Hematopoietic multipotent progenitor cell treated with erythropoietin and hydrocortisone succinate and interleukin-3 and kit ligand, for 4 days (in vitro differentiated cells): ENCODE measurements around the gene TM9SF4.
A peak's percentile ranks its signal among the peaks of the same experiment; 100 is the strongest.

Source experiments
- DNase-seq: peaks from one replicate; pipeline ENCODE4 v3.0.0-alpha.2; 2015

The TM9SF4 gene

DNA sequence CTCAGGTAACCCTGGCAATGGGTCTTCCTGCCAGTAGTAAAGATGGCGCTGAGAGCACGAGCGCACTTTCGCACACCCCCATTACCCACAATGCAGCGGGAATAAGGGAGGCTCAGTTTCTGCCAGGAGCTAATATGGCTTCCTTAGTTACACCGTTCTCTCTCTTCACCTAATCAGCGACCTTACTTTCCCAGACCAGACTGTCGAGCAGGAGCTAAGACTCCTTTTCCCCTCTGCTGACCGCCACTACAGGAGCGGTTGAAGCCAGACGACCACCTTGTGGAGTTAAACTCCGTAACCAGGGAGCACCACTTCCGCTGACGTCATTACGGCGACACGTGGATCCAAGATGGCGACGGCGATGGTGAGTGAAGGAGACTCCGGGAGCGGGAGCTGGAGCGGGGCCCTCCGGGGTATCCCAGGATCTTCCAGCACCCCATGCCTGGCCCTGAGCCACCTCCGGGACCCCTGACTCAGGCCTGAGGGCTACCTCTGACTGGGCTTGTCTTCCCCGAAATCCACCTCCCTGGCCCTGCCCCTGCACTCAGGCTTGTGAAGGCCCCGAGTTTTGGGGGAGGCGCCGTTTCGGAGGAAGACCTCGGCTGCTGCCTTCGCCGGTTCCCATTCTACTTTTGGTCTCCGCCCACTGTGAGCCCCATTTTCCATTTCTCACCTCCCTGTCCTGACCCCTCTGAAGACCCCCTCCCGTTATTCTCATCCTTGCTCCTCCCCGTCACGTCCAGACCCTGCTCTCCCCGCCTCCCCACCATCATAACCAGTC lies at the start of gene TM9SF4:
TSS of gene TM9SF4 (plus strand) at position 323 of the 781 bp plus-strand sequence. CDS start at position 350, 27 bp downstream.
- DNase-seq = peak; percentile 97

DNA sequence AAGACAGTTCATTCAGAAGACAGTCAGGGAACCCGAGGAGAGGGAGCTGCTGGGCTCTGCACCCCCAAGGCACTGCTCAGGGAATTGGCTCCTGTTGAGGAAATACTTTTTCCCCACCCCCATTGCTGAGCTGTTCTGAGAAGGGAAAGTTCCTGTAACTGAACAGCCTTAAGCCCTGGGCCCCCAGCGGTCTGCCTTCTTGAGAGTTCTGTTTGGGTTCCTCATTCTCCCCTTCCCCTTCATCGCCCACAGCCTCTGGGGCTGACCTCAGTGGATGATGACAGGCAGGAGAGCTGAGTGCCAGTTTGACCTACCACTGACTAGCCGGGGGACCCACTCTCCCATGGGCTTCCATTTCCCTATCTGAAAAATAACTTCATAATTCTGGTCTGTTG lies 46.7 kb upstream of the TM9SF4 start:
- peak; percentile 86 for DNase-seq

DNA sequence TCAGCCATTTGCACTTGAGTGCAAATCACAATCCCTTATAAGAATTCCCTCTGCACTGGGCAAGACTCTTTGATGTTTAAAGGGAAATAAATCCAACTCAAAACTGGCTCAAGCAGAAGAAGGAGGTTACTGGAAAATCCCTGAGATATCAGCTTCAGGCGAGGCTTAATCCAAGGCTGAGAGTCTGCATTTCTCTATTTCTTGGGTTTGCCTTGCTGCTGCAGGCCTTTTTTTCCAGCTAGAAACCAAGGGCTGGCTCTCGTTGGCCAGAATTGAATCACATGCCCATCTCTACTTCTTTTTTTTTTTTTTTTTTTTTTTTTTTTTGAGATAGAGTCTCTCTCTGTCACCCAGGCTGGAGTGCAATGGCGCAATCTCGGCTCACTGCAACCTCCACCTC lies 45.8 kb upstream of the TM9SF4 start:
- DNase-seq = peak; percentile 48

GRCh38 chr20:32064667-32065066 lies 44.8 kb upstream of the TM9SF4 start:
- no peak for DNase-seq

DNA sequence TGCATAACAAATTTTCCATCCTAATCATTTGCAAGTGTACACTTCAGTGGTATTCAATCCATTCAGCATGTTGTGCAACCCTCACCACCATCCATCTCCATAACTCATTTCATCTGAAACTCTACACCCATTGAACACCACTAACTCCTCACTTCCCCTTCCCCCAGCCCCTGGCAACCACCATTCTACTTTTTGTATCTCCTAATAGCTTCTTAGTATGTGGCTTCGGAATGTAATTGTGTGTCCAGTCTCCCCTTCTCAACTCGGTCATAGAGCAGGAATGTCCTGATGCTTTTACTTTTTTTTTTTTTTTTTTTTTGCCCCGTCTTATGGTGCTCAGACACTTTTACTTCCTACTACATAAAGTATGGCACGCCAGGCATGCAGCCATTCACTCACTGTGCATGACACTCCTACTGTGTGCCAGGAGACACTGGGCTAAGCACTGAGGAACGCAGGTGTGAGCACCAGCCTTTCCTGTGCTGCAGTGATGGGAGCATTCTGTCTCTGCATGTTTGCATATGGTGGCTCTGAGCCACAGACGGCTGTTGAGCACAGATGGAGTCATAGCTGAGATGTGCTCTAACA lies 42.2 kb upstream of the TM9SF4 start:
- DNase-seq = peak; percentile 19

- no peak for DNase-seq
These were observed 41.3 kb upstream of the TM9SF4 start for GRCh38 chr20:32068174-32068573.

DNA sequence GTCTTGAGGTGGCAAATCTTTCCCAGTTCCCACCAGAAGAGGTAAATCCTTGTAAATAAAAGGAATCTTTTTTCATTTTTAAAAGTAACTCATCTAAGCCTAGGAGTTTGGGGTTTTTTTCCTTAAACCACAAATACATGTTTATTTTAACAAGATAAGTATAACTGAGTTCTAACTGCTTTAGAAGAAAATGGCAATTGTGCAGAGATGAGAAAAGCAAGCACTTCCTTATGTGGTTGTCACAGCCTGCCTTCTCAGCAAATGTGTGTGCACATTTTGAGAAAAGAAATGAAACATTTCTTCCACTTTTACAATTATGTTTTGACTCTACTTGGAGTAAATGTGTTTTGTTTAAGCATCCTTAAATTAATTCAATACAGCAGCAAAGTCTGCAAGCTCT lies 39.8 kb upstream of the TM9SF4 start:
- DNase-seq = no peak

- no peak for DNase-seq
These were observed 39.2 kb upstream of the TM9SF4 start for GRCh38 chr20:32070282-32070681.

GRCh38 chr20:32070690-32071213 lies 38.8 kb upstream of the TM9SF4 start:
- DNase-seq = no peak

GRCh38 chr20:32071395-32072167 lies 37.9 kb upstream of the TM9SF4 start:
- DNase-seq = no peak

GRCh38 chr20:32072168-32072750 lies 37.3 kb upstream of the TM9SF4 start:
- no peak for DNase-seq

GRCh38 chr20:32075534-32075933 lies 34.0 kb upstream of the TM9SF4 start:
- DNase-seq = no peak

- peak; percentile 74 for DNase-seq
These were observed 32.3 kb upstream of the TM9SF4 start for GRCh38 chr20:32077190-32077589.

DNA sequence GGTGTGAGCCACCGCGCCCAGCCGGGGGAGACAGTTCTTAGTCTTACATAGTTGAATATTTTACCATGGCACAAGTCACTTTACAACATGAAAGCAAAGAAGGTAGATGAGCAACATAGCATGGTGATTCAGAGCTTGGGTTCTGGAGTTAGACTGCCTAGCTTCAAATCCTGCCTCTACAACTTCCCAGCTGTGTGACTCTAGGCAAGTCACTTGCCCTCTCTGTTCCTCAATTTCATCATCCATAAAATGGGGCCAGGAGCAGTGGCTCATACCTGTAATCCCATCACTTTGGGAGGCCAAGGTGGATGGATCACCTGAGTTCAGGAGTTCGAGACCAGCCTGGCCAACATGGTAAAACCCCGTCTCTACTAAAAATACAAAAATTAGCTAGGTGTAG lies 31.2 kb upstream of the TM9SF4 start:
- DNase-seq = no peak

- peak; percentile 67 for DNase-seq
These were observed 30.7 kb upstream of the TM9SF4 start for GRCh38 chr20:32078791-32079190.

- DNase-seq = no peak
These were observed 29.8 kb upstream of the TM9SF4 start for GRCh38 chr20:32079655-32080109.

DNA sequence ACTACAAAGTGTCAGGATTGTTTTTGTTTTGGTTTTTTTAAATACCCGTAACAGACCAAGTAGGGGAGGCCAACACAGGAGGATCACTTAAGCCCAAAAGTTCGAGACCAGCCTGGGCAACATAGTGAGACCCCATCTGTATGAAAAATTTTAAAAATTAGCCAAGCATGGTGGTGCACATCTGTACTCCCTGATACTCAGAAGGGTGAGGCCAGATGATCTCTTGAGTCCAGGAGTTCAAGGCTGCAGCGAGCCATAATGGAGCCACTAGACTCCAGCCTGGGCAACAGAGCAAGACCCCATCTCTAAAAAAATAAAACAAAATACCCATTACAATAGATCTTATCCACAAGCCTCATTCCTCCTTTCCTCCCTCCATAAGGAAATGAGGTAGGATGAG lies 28.7 kb upstream of the TM9SF4 start:
- DNase-seq = no peak

- no peak for DNase-seq
These were observed 26.0 kb upstream of the TM9SF4 start for GRCh38 chr20:32083469-32083868.

DNA sequence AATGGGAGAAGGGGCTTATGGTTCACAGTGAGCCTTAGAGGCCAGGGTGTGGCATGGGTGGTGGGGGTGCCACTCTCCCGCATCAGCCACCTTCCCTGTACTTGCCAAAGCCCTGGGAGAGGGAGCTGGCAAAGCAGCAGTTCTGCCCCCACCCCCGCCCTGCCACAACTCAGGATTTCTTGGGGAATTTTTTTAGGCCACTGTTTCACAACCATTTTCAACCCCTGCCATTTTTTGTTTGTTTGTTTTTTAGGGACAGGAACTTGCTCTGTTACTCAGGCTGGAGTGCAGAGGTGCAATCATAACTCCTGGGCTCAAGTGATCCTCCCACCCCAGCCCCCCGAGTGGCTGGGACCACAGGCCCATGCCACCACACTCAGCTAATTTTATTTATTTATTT lies 22.4 kb upstream of the TM9SF4 start:
- DNase-seq = no peak

DNA sequence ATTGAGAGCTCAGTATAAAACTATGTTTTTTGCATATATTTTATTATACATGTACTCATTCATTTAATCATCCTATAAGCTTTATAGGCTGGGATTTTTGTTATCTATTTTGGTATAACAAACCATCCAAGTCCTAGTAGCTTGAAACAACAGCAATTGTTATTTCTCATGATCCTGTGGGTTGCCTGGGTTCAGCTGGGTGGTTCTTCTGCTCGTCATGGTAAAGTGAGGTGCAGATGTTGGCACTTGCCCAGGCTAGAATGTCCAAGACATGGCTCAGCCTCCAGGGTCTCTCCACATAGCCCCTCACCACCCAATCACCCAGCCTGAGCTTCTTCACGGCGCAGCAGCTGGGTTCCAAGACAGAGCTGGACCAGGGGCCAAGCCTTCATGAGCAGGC lies 20.8 kb upstream of the TM9SF4 start:
- DNase-seq = no peak

DNA sequence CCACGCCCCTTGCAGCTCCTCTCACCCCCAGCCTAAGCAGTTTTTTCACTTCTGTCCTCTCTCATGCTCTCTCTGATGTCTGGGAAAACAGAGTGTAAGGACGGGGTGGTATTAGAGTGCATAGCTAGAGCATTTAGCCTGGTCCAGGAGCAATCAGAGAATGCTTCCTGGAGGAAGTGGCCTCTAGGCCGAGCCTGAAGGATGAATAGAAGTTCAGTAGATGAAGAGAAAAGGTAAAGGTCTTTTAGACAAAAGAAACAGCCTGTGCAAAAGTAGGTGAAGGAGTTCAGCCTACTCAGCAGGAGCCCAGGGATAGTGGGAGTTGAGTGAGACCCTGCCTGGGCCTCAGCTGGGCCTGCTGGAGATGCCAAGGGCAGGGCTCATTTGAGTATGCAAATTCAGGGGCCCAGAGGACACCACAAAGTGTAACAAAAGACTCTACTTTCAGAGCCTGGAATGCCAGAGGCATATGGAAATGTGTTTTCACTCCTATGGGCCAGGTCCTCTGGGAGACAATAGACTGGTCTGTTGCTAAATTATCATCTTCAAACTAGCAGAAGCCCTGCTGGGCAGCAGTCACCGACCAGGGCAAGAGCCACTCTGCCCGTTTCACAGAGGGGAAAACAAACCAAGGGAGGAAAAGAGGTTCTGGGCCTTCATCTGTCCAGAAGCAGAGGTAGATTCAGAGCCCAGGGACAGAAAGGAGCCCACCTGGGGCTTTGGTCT lies 19.7 kb upstream of the TM9SF4 start:
- DNase-seq = no peak

DNA sequence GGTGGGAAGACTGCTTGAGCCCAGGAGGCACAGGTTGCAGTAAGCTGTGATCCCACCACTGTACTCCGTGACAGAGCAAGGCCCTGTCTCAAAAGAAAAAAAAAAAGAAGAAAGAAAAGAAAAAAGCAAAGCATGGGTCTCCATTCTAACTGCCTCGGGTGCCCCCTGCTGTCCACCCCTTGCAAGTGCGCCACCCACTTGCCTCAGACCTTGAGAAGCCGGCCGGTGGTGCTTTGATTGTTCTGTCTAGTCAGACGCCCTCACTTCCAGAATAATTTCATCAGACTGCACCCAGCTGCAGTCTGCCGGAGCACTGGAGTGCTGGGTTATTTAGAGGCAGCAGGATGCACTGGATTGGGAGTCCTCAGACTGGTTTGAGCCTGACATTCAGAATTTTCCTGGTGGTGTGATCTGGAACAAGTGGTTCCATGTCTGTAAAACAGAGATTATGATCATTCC lies 17.6 kb upstream of the TM9SF4 start:
- DNase-seq = peak; percentile 91
